GM12873 (cell line): ENCODE data around the gene SAMD4A.

Source experiments
- TF ChIP-seq, protein P1 (sequence below): IDR thresholded peaks from 2 replicates; pipeline ENCODE4 v1.5.1; 2012; ENCODE audit warnings: low read depth, mild to moderate bottlenecking, moderate library complexity, low read length, control low read depth; ENCODE audit not compliant: insufficient read depth; ENCODE audit errors: missing control alignments

SAMD4A gene

DNA sequence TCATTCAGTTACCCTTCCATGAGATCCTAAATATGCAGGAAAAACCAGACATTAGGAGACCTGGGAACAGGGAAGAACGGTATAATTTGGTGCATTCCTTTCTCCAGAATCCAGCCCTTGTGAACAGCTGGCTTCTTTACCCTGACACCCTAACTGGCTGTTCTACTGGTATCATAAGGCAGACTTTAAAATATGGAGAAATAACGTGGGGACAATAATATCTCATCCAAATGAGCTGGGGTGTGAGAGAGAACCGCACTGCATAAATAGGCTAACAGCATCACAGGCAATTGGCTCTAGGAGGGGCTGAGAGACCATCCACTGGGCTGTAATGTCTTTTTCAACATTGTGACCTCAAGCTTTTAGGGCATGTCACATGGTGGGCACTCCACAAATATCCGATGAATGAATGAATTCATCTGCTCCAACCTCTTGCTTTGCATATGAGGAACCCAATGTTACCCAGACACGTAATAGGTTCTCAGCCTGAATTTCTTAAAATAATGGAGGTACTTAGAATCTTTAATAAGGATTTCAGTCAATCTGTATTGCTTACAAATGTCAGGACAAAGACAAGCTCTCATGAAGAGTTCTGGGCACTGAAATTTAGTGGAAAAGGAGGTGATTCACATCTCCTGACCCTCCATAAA, 157.9 kb downstream of the SAMD4A start:
- TF ChIP-seq, protein P1, sequence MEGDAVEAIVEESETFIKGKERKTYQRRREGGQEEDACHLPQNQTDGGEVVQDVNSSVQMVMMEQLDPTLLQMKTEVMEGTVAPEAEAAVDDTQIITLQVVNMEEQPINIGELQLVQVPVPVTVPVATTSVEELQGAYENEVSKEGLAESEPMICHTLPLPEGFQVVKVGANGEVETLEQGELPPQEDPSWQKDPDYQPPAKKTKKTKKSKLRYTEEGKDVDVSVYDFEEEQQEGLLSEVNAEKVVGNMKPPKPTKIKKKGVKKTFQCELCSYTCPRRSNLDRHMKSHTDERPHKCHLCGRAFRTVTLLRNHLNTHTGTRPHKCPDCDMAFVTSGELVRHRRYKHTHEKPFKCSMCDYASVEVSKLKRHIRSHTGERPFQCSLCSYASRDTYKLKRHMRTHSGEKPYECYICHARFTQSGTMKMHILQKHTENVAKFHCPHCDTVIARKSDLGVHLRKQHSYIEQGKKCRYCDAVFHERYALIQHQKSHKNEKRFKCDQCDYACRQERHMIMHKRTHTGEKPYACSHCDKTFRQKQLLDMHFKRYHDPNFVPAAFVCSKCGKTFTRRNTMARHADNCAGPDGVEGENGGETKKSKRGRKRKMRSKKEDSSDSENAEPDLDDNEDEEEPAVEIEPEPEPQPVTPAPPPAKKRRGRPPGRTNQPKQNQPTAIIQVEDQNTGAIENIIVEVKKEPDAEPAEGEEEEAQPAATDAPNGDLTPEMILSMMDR = no peak

DNA sequence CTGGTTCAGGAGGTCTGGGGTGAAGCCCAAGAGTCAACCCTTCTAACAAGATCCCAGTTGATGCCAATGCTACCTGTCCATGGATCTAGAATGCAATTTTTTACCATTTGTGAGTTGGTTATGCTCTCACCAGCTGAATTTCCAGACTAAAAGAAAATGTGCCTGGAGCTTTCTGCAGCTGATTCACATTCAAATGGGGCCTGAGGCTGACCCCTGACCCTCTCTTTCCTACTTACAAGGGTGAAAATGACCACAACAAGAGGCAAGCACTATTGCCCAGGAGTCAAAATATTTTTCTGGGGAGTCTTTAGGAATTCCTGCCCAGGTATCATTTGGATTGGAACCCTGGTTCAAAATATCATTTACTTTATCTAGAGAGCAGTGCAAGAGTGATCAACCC, 159.1 kb downstream of the SAMD4A start:
- TF ChIP-seq, protein P1 = no peak

DNA sequence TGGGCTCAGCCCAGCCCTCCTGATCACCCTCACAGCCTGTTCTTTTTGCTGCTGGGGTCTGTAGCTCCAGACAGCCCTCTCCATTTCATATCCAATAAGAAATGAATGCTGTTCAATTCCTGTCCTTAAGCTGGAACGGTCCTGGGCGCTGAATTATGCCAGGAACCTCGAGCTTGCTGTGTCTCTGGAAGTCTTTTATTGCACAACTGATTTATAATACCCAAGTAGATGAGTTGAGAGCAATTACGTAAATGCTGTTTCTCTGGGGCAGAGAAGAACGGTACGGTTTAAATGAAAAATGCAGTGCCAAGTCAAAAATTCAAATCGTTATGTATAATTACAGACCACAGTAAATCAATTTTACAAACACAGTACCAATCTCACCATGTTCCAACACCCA, 161.0 kb downstream of the SAMD4A start:
- TF ChIP-seq, protein P1 = no peak

DNA sequence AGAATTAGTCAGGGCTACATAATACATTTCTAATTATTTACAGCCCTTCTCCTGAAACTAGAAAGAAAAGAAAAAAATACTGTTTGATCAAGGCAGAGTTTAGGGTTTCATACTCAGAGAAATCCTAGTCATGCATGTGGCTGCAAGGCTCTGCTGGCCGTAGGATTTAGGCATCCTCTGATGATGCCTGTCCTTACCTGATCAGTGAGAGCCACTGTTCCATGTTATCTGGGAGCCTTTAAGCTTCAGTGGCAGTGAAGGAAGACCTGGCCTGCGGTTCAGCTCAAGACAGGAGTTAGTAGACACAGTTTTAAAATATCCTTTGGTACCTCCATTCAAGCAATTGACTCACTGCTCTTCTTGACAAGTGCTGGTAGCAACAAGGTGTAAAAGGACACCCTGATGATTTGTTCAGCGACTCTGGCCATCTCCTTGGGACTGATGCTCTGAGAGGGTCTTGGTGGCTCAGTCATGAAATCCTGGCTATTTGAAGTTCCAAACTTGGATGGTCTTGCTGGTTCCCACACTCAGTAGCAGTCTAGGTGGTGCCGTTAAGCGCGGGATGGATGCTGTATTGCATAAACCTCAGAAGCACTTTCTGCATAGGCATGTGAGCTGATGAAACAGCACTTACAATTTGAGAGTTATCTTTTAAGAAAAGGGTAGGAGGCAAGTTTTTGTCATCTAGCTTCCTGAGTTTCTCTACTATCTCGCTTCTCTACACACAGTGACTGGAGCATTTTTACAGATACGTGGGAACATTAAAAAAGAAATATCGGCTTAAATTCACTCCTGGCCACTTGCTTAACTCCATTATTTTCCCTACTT, 162.0 kb downstream of the SAMD4A start:
- TF ChIP-seq, protein P1 = no peak

DNA sequence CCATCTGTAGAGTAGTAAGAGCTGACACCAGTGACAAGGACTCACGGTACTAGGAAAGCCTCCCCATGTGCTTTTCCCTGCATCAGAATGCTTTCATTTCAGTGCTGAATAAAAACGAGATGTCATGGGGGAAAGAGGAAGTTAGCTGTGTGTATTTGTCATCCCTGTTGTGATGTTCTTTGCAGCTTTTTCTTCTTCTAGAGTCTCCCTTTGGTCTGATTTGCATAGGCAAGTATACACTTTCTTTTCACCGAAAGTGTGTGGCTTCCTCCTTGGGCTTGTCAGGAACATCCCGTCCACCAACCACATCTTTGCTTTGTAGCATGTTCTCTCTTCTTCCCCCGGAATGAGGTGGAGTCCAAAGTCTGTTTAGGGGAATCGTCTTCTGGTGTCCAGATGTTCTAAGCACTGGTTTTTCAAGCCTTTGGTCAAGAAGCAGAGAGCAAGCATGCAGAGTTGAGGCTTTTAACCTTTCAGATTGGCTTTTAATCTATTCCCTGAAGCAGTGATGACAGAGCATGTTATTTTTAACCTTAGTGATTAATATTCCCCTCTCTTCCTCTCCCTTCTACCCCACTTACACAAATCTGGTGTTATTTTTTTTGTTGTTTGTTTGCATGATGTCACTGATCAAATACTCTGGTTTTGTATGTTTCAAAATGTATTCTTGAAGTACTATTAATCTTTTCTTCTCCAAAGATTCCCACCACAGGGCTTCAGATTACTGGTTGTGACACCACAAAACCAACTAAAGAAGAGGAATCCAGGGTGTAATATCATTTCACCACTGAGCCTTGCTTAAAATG, 163.4 kb downstream of the SAMD4A start:
- TF ChIP-seq, protein P1 = no peak

DNA sequence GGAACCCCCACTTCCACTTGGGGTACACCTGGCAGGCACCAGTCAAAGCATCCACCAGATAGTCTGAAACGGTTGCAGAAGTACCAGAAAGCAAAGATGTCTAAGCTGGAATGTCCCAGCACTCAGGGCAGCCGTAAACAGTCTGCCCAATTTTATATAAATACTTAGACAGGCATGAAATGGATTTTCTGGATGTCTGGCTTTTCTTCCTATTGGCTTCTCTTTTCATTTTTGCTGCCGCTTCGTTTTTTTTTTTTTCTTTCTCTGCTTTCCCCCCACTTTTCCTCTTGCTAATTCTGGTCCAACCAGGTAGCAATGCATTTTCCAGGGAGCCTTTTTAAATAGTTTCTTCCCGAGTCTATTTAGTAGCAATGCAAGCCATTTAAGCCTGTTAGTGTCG, 168.0 kb downstream of the SAMD4A start:
- TF ChIP-seq, protein P1 = no peak

DNA sequence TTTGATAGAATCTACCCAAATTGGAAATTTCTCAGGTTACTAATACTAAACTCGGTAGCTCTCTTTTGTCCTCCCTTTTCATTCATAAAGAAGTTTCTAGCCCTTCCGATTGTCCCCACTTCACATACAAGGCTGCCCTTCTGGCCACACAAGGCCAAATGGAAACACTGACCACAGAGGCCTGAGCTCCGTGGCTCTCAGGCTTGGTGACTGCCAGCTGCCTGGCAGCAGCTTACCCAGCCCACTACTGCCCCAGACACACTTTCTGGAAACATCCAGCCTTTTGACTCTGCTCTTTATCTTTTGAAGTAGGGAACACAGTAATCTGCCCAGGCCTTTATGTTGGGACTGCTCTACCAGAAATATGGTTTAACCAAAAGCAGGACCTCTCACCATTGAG, 168.5 kb downstream of the SAMD4A start:
- TF ChIP-seq, protein P1 = no peak
